Dendritic cell treated with granulocyte-macrophage colony-stimulating factor and Interleukin-4, amounts not matched to agents 40 ng/mL and 50 ng/mL, for 4 days (primary cell): ENCODE results near the gene MTUS2.

Source experiments
- H3K27ac Mint-ChIP-seq: one replicate; pipeline ENCODE4 v1.8.0; 2022; ENCODE audit warnings: mild to moderate bottlenecking, mixed read lengths
- H3K27me3 Mint-ChIP-seq: one replicate; pipeline ENCODE4 v1.8.0; 2022; ENCODE audit warnings: mild to moderate bottlenecking, mixed read lengths
- H3K36me3 Mint-ChIP-seq: one replicate; pipeline ENCODE4 v1.8.0; 2022; ENCODE audit warnings: low read depth, mixed read lengths
- H3K4me1 Mint-ChIP-seq: one replicate; pipeline ENCODE4 v1.8.0; 2022; ENCODE audit warnings: low read depth, mixed read lengths
- H3K4me3 Mint-ChIP-seq: one replicate; pipeline ENCODE4 v1.8.0; 2022; ENCODE audit warnings: mild to moderate bottlenecking, moderate library complexity, mixed read lengths
- H3K9me3 Mint-ChIP-seq: one replicate; pipeline ENCODE4 v1.8.0; 2022; ENCODE audit warnings: mixed read lengths
- intact Hi-C: fragments of 100-400 bp; cut with micrococcal nuclease; formaldehyde crosslinking; loops from one replicate; pipeline ENCODE4 v1.15.0; 2022

Gene MTUS2

GRCh38 chr13:29546662-29547061 is 726.5 kb downstream of the MTUS2 start:
- Mint-ChIP-seq H3K27ac (no peak overlapping the region), H3K9me3 (no peaks in the 10 kb centered on the region), H3K4me1 (peaks cover 9% of the 10 kb centered on the region), H3K27me3 (no peaks in the 10 kb centered on the region), H3K4me3 (no peak overlapping the region), H3K36me3 (peaks cover 76% of the 10 kb centered on the region)
- intact Hi-C loops: no loop called here

GRCh38 chr13:29547153-29547552 is 727.0 kb downstream of the MTUS2 start:
- Mint-ChIP-seq H3K9me3 (no peaks in the 10 kb centered on the region), H3K27me3 (no peaks in the 10 kb centered on the region), H3K4me1 (peaks cover 9% of the 10 kb centered on the region), H3K27ac (no peak overlapping the region), H3K4me3 (no peak overlapping the region), H3K36me3 (peaks cover 81% of the 10 kb centered on the region)
- intact Hi-C loops: no loop called here

- Mint-ChIP-seq H3K4me3 (no peak overlapping the region), H3K27ac (no peak overlapping the region), H3K36me3 (peaks cover 90% of the 10 kb centered on the region), H3K27me3 (no peaks in the 10 kb centered on the region), H3K9me3 (no peaks in the 10 kb centered on the region), H3K4me1 (peaks cover 3% of the 10 kb centered on the region)
- intact Hi-C loops: no loop called here
Observed at GRCh38 chr13:29548722-29549121, 728.6 kb downstream of the MTUS2 start.

- Mint-ChIP-seq H3K9me3 (no peaks in the 10 kb centered on the region), H3K4me1 (no peaks in the 10 kb centered on the region), H3K27ac (no peak overlapping the region), H3K27me3 (no peaks in the 10 kb centered on the region), H3K4me3 (no peak overlapping the region), H3K36me3 (peaks cover 84% of the 10 kb centered on the region)
- intact Hi-C loops: no loop called here
Observed at GRCh38 chr13:29550430-29550988, 730.4 kb downstream of the MTUS2 start.

GRCh38 chr13:29551214-29551613 is 731.1 kb downstream of the MTUS2 start:
- Mint-ChIP-seq H3K4me1 (no peaks in the 10 kb centered on the region), H3K9me3 (no peaks in the 10 kb centered on the region), H3K4me3 (no peak overlapping the region), H3K27me3 (no peaks in the 10 kb centered on the region), H3K27ac (no peak overlapping the region), H3K36me3 (peaks cover 77% of the 10 kb centered on the region)
- intact Hi-C loops: no loop called here
